ENCODE data around the gene MKLN1.
"Not testable (repeated sequence)": the region's sequence is repeated elsewhere in the genome, so short reads cannot be mapped to it uniquely, and the experiment has no call there.

- not testable (repeated sequence) for TF ChIP-seq CTCF (IDR thresholded peaks at IDR 0.05); SIN3A (IDR thresholded peaks at IDR 0.05; ENCODE audit: borderline replicate concordance, low read depth, low read length); POLR2AphosphoS5 (IDR thresholded peaks at IDR 0.05; ENCODE audit: low read depth, low read length); RFX5 (IDR thresholded peaks at IDR 0.05; ENCODE audit: low read length); JUND (IDR thresholded peaks at IDR 0.05)
Observed at GRCh38 chr7:131430826-131431225, 103.2 kb downstream of the MKLN1 start.

Measured in SK-N-SH (cell line).